ENCODE results near the gene THTPA. TPM values are rescaled to one million over a fixed set of nuclear protein-coding genes. Genes with fewer than 3 reads are reported as not detected.
"Not testable (repeated sequence)": the region's sequence is repeated elsewhere in the genome, so short reads cannot be mapped to it uniquely, and the experiment has no call there.

Gene THTPA
- total RNA-seq, 4 donors from 2014 or later: 23.3 to 48.5 (median 37.6) TPM

- H3K27me3 ChIP-seq: peaks cover 0 to 28% of the 10 kb centered on the region in 2 donors
- H3K27ac ChIP-seq: no peak overlapping the region
- H3K9me3 ChIP-seq: no peaks in the 10 kb centered on the region
- H3K4me1 ChIP-seq: peaks cover 0 to 21% (median 13%) of the 10 kb centered on the region in 4 donors
- H3K36me3 ChIP-seq: no peaks in the 10 kb centered on the region
- H3K4me3 ChIP-seq: no peak overlapping the region
- DNase-seq: no peak
- no peak for TF ChIP-seq POLR2A (IDR thresholded peaks at IDR 0.05)
- no peak for TF ChIP-seq CTCF (IDR thresholded peaks at IDR 0.05)
Measured at GRCh38 chr14:23579311-23579630, 23.2 kb downstream of the THTPA start.

- no peak overlapping the region for H3K27ac ChIP-seq
- DNase-seq: no peak
- no peaks in the 10 kb centered on the region for H3K36me3 ChIP-seq
- H3K4me3 ChIP-seq: no peak overlapping the region
- H3K9me3 ChIP-seq: no peaks in the 10 kb centered on the region
- peaks cover 0 to 21% (median 13%) of the 10 kb centered on the region in 4 donors for H3K4me1 ChIP-seq
- TF ChIP-seq CTCF (IDR thresholded peaks at IDR 0.05) (no peak), POLR2A (IDR thresholded peaks at IDR 0.05) (no peak)
- peaks cover 0 to 28% of the 10 kb centered on the region in 2 donors for H3K27me3 ChIP-seq
Measured at GRCh38 chr14:23579739-23580138, 23.7 kb downstream of the THTPA start.

- Histone ChIP-seq H3K4me3 (no peak overlapping the region), H3K27me3 (peaks cover 0 to 28% of the 10 kb centered on the region in 2 donors), H3K4me1 (peaks cover 0 to 21% (median 13%) of the 10 kb centered on the region in 4 donors), H3K36me3 (no peaks in the 10 kb centered on the region), H3K27ac (no peak overlapping the region), H3K9me3 (no peaks in the 10 kb centered on the region)
- DNase-seq: no peak
- TF ChIP-seq POLR2A (IDR thresholded peaks at IDR 0.05) (no peak), CTCF (IDR thresholded peaks at IDR 0.05) (no peak)
Measured at GRCh38 chr14:23580152-23580926, 24.3 kb downstream of the THTPA start.

- Histone ChIP-seq H3K9me3 (no peaks in the 10 kb centered on the region), H3K36me3 (no peaks in the 10 kb centered on the region), H3K4me3 (no peak overlapping the region), H3K27ac (no peak overlapping the region), H3K4me1 (peaks cover 0 to 21% (median 13%) of the 10 kb centered on the region in 4 donors), H3K27me3 (peaks cover 0 to 23% of the 10 kb centered on the region in 2 donors)
- TF ChIP-seq POLR2A (IDR thresholded peaks at IDR 0.05) (no peak), CTCF (IDR thresholded peaks at IDR 0.05) (no peak)
- DNase-seq: no peak
Measured at GRCh38 chr14:23580948-23581281, 24.8 kb downstream of the THTPA start.

- H3K27me3 ChIP-seq: peaks cover 0 to under 1% of the 10 kb centered on the region in 2 donors
- no peak overlapping the region for H3K27ac ChIP-seq
- no peak for DNase-seq
- no peaks in the 10 kb centered on the region for H3K4me1 ChIP-seq
- TF ChIP-seq POLR2A (IDR thresholded peaks at IDR 0.05) (no peak), CTCF (IDR thresholded peaks at IDR 0.05) (no peak)
- no peak overlapping the region for H3K4me3 ChIP-seq
- H3K36me3 ChIP-seq: no peaks in the 10 kb centered on the region
- H3K9me3 ChIP-seq: no peaks in the 10 kb centered on the region
Measured at GRCh38 chr14:23582906-23583760, 27.1 kb downstream of the THTPA start.

- H3K27ac ChIP-seq, H3K4me3 ChIP-seq, DNase-seq, H3K36me3 ChIP-seq, H3K9me3 ChIP-seq, H3K27me3 ChIP-seq, H3K4me1 ChIP-seq: not testable (repeated sequence)
Measured at GRCh38 chr14:23583761-23584526, 27.9 kb downstream of the THTPA start.

GRCh38 chr14:23584527-23585203 is 28.6 kb downstream of the THTPA start:
- H3K4me1 ChIP-seq, H3K27me3 ChIP-seq, H3K27ac ChIP-seq, H3K9me3 ChIP-seq, H3K4me3 ChIP-seq, H3K36me3 ChIP-seq, DNase-seq: not testable (repeated sequence)
